Endodermal cell (in vitro differentiated cells): ENCODE measurements around the gene PLXNB2. TPM values are rescaled to one million over a fixed set of nuclear protein-coding genes. Genes with fewer than 3 reads are reported as not detected.

Source experiments
- DNase-seq: peaks from one replicate; pipeline ENCODE4 v3.0.0-alpha.2; 2017
- H3K27ac ChIP-seq: 2 replicates; pipeline ENCODE4 v1.5.1; 2013; ENCODE audit warnings: mild to moderate bottlenecking, low read depth, low read length, moderate library complexity
- H3K27me3 ChIP-seq: 2 replicates; pipeline ENCODE4 v1.6.1; 2013; ENCODE audit warnings: mild to moderate bottlenecking, low read length, moderate library complexity; ENCODE audit not compliant: insufficient read depth, control insufficient read depth, poor library complexity, severe bottlenecking
- H3K36me3 ChIP-seq: 2 replicates; pipeline ENCODE4 v1.7.0; 2013; ENCODE audit warnings: mild to moderate bottlenecking, low read length, moderate library complexity; ENCODE audit not compliant: control insufficient read depth, insufficient read depth
- H3K4me1 ChIP-seq: one replicate; pipeline ENCODE4 v1.7.0; 2013; ENCODE audit warnings: low read length; ENCODE audit not compliant: control insufficient read depth, insufficient read depth
- H3K4me3 ChIP-seq: 2 replicates; pipeline ENCODE4 v1.5.1; 2013; ENCODE audit warnings: mild to moderate bottlenecking, low read length, moderate library complexity
- H3K9ac ChIP-seq: 2 replicates; pipeline ENCODE4 v1.6.1; 2013; ENCODE audit warnings: mild to moderate bottlenecking, low read length, moderate library complexity; ENCODE audit not compliant: poor library complexity, severe bottlenecking; ENCODE audit errors: extremely low read depth
- H3K9me3 ChIP-seq: 2 replicates; pipeline ENCODE4 v1.6.1; 2013; ENCODE audit warnings: mild to moderate bottlenecking, low read length, moderate library complexity; ENCODE audit not compliant: control insufficient read depth
- H3K27ac Mint-ChIP-seq: 2 replicates; pipeline ENCODE4 v1.8.0; 2020; ENCODE audit warnings: mixed read lengths
- H3K27me3 Mint-ChIP-seq: 2 replicates; pipeline ENCODE4 v1.8.0; 2021; ENCODE audit warnings: mild to moderate bottlenecking, mixed read lengths; ENCODE audit not compliant: insufficient read depth
- H3K36me3 Mint-ChIP-seq: 2 replicates; pipeline ENCODE4 v1.8.0; 2020; ENCODE audit warnings: low read depth, mixed read lengths
- H3K4me1 Mint-ChIP-seq: 2 replicates; pipeline ENCODE4 v1.8.0; 2020; ENCODE audit warnings: mixed read lengths
- H3K4me3 Mint-ChIP-seq: 2 replicates; pipeline ENCODE4 v1.8.0; 2020; ENCODE audit warnings: mild to moderate bottlenecking, moderate library complexity, mixed read lengths
- H3K9me3 Mint-ChIP-seq: 2 replicates; pipeline ENCODE4 v1.8.0; 2020; ENCODE audit warnings: mild to moderate bottlenecking, mixed read lengths
- CTCF ChIP-seq: fragments of 200-600 bp; sonication (generic); conservative IDR thresholded peaks from 2 replicates; pipeline ENCODE4 v1.5.0; 2021; ENCODE audit warnings: antibody characterized with exemption, mild to moderate bottlenecking
- WGBS, 2 experiments: methylation state at CpG; one replicate each; pipeline versions ENCODE4 v1.1.5 to v1.1.7; 2013; ENCODE audit warnings: missing lambda C conversion rate in 2 of 2, mixed read lengths in 1 of 2; ENCODE audit not compliant: insufficient coverage in 1 of 2, insufficient read length in 1 of 2; 5-methylcytosine and 5-hydroxymethylcytosine counted together
- total RNA-seq, 2 donors: library from RNA; stranded (reverse); fragmentation: NEBNext Ultra II Directional in 1 of 2; extraction: Animal tissue kit (Norgen Biotek cat#: 25700) in 1 of 2; gene quantifications; 2 replicates in 1 of 2; 3 replicates in 1 of 2; pipeline ENCODE4 v1.2.1, GENCODE V29; 2021

The PLXNB2 gene
- total RNA-seq, 2 donors from 2014 or later: 94.7 to 97.7 TPM

- Histone ChIP-seq H3K27me3 (no peaks in the 10 kb centered on the region), H3K4me1 (no peaks in the 10 kb centered on the region), H3K27ac (no peak overlapping the region), H3K9me3 (no peaks in the 10 kb centered on the region), H3K4me3 (no peak overlapping the region), H3K36me3 (peaks cover 16% of the 10 kb centered on the region), H3K9ac (no peak overlapping the region)
- WGBS, 2 experiments: 91 to 98% methylated on average over 13 to 24 of the region's 24 CpGs
- Mint-ChIP-seq H3K4me1 (no peaks in the 10 kb centered on the region), H3K27me3 (no peaks in the 10 kb centered on the region), H3K36me3 (peaks cover 49% of the 10 kb centered on the region), H3K4me3 (no peak overlapping the region), H3K9me3 (no peaks in the 10 kb centered on the region), H3K27ac (no peak overlapping the region)
- no peak for TF ChIP-seq CTCF
- DNase-seq: no peak
Observed at GRCh38 chr22:50225200-50225969, 82.1 kb downstream of the PLXNB2 start.

Other genes with a start within 250 kb of the PLXNB2 start
- gene TTLL8, start 249.3 kb downstream of the PLXNB2 start, total RNA-seq: under 1 TPM in 1 of 2 donors, not detected in 1; 0.20 TPM
- gene MLC1, start 222.2 kb downstream of the PLXNB2 start, total RNA-seq: under 1 TPM in 1 of 2 donors, not detected in 1; 0.18 TPM
- under 1 TPM in 1 of 2 donors, not detected in 1; 0.31 TPM for gene MOV10L1, start 217.6 kb downstream of the PLXNB2 start, total RNA-seq
- gene PANX2, start 136.9 kb downstream of the PLXNB2 start, total RNA-seq: 10 to 100 TPM in 1 of 2 donors, 1 to 10 TPM in 1; 8.8 to 11.2 TPM
- 10 to 100 TPM; 49.6 to 56.4 TPM for gene TRABD, start 121.7 kb downstream of the PLXNB2 start, total RNA-seq
- 10 to 100 TPM; 22.2 to 22.9 TPM for gene SELENOO, start 106.6 kb downstream of the PLXNB2 start, total RNA-seq
- 10 to 100 TPM; 43.7 to 46.0 TPM for gene TUBGCP6, start 62.6 kb downstream of the PLXNB2 start, total RNA-seq
- gene HDAC10, start 56.4 kb downstream of the PLXNB2 start, total RNA-seq: 10 to 100 TPM; 57.2 to 62.8 TPM
- 10 to 100 TPM; 46.5 to 57.0 TPM for gene MAPK12, start 46.0 kb downstream of the PLXNB2 start, total RNA-seq
- under 1 TPM; 0.33 to 0.40 TPM for gene MAPK11, start 37.3 kb downstream of the PLXNB2 start, total RNA-seq
- 10 to 100 TPM in 1 of 2 donors, 1 to 10 TPM in 1; 8.3 to 14.2 TPM for gene DENND6B, start 19.4 kb upstream of the PLXNB2 start, total RNA-seq
- 10 to 100 TPM; 58.7 to 81.2 TPM for gene PPP6R2, start 35.7 kb upstream of the PLXNB2 start, total RNA-seq
- gene SBF1, start 167.4 kb upstream of the PLXNB2 start, total RNA-seq: 10 to 100 TPM; 89.9 to 90.1 TPM
- 1 to 10 TPM; 4.0 to 4.2 TPM for gene ADM2, start 173.9 kb upstream of the PLXNB2 start, total RNA-seq
- gene MIOX, start 179.2 kb upstream of the PLXNB2 start, total RNA-seq: not detected
- gene LMF2, start 200.1 kb upstream of the PLXNB2 start, total RNA-seq: 10 to 100 TPM; 58.8 to 65.2 TPM
- gene NCAPH2, start 200.6 kb upstream of the PLXNB2 start, total RNA-seq: 10 to 100 TPM; 63.3 to 73.1 TPM
- 1 to 10 TPM in 1 of 2 donors, under 1 TPM in 1; 0.89 to 2.3 TPM for gene SCO2, start 218.0 kb upstream of the PLXNB2 start, total RNA-seq
- 1 to 10 TPM; 1.2 to 2.1 TPM for gene TYMP, start 222.4 kb upstream of the PLXNB2 start, total RNA-seq
- not detected for gene KLHDC7B, start 238.3 kb upstream of the PLXNB2 start, total RNA-seq